HT1080 (cell line): ENCODE results near the gene RBM3. TPM values are rescaled to one million over a fixed set of nuclear protein-coding genes. Genes with fewer than 3 reads are reported as not detected.

Experiments used
- DNase-seq: peaks from one replicate; pipeline ENCODE4 v3.0.0-alpha.2; 2015; ENCODE audit warnings: low read depth
- small RNA-seq: library from RNA; depleted of rRNA; stranded (forward); fragments of <200 nt; gene quantifications from one replicate; pipeline ENCODE3, GENCODE V24; 2014
- total RNA-seq: library from RNA; depleted of rRNA; stranded (reverse); fragments of >200 nt; shearing (Covaris generic); gene quantifications from 2 replicates; pipeline ENCODE4 v1.2.3, GENCODE V29; 2014; rRNA removed

The RBM3 gene
- total RNA-seq, 1 experiment from 2014 or later = 169 TPM

DNA sequence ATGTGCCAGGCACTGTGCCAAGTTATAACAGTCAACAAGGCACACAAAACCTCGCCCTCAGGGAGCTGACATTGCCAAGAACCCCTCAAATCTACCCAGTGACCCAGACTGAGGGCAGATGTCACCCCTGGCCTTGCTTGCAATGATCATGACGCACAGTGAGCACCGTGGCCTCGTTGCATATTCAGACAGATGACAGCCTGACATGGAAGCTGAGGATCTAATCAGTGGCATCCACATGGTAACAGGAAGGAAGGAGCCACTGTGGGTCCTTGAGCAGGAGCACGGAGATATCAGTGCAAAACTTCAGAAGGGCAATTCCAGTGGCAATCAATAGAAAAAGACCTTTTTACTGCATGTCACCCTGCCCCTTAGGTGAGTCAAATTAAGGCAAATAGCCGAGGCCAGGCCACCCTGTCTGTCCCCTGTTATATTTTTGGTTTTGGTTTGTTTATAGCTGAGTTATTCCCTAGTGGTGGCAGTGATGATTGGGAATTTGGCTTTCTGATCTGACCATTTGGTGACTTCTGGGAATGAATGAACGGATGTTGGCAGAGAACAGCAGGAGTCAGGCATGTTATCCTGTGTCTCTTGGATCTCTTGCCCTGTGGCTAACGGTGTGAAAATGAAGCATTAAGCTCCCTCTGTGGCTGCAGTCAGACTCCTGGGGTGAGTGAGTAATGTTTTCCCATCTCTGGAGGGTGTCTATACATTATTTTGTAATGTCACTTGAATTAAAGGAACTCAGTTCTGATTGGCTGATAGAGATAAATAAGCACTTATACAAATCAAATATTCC, 43.5 kb downstream of the RBM3 start:
- DNase-seq = no peak

DNA sequence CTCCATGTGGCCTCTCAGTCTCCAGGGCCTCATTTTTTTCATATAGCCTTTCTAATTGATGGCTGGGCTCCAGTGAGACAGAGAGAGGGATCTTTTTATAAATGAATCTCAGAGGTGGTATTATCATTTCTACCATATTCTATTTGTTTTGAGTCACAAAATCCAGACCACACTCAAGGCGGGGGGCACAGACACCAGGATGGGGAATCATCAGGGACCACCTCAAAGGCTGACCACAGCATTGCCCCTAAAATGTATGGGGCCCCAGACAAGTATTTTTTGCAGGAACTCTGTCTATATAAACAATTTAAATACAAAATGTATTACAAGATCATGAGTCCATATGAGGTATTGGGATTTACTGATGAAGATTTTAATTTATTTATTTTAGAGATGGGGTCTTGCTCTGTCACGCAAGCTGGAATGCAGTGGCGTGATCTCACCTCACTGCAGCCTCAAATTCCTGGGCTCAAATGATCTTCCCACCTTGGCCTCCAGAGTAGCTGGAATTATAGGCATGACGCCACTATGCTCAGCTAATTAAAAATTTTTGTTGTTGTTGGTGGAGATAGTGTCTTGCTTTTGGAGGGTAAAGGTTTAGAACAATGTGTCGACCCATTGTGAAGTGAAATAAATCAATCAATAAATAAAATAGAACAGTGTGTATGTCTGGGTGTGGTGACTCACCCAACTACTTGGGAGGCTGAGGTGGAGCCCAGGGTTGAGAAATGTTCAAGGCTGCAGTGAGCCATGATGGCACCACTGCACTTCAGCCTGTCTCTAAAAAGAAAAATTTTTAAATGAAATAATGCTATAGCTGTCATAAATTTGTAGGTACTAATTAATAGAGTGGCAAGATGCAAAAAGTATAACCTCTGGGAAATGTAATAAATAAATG, 52.4 kb downstream of the RBM3 start:
- no peak for DNase-seq

Small RNAs within 50 kb of the gene (small RNA-seq; reads per million reads assigned to genes)
- not detected for gene MRPL32P1

Other genes with a start within 250 kb of the RBM3 start
- gene SSX3, start 217.8 kb upstream of the RBM3 start, total RNA-seq = 89.2 and 92.7 TPM in 2 replicates
- gene SSX4, start 190.9 kb upstream of the RBM3 start, total RNA-seq = 0.27 TPM in 1 of 2 replicates, not detected in the other
- 0.27 TPM in 1 of 2 replicates, not detected in the other for gene SSX4B, start 162.5 kb upstream of the RBM3 start, total RNA-seq
- not detected in 2 replicates for gene SLC38A5, start 104.2 kb upstream of the RBM3 start, total RNA-seq
- gene FTSJ1, start 98.3 kb upstream of the RBM3 start, total RNA-seq = 114 and 123 TPM in 2 replicates
- gene PORCN, start 65.5 kb upstream of the RBM3 start, total RNA-seq = 32.7 and 39.6 TPM in 2 replicates
- gene EBP, start 52.7 kb upstream of the RBM3 start, total RNA-seq = 129 and 145 TPM in 2 replicates
- 7.1 and 10.4 TPM in 2 replicates for gene TBC1D25, start 34.8 kb upstream of the RBM3 start, total RNA-seq
- 66.1 and 74.0 TPM in 2 replicates for gene WDR13, start 23.0 kb downstream of the RBM3 start, total RNA-seq
- 0.20 and 0.47 TPM in 2 replicates for gene WAS, start 109.3 kb downstream of the RBM3 start, total RNA-seq
- gene SUV39H1, start 122.2 kb downstream of the RBM3 start, total RNA-seq = 10.1 and 11.2 TPM in 2 replicates
- not detected in 2 replicates for gene GLOD5, start 187.3 kb downstream of the RBM3 start, total RNA-seq
- gene GATA1, start 212.1 kb downstream of the RBM3 start, total RNA-seq = not detected in 2 replicates
- 11.0 and 12.0 TPM in 2 replicates for gene HDAC6, start 227.6 kb downstream of the RBM3 start, total RNA-seq